SK-N-SH (cell line): ENCODE data around the gene ARHGAP21. TPM values are rescaled to one million over a fixed set of nuclear protein-coding genes. Genes with fewer than 3 reads are reported as not detected.

Source experiments
- CTCF ChIA-PET: fragments of 300-600, 350-600 bp; formaldehyde crosslinking; extraction: SDS; loops from one replicate; lab custom pipeline; 2021; lab: Yijun Ruan, JAX
- POLR2A ChIA-PET: fragments of 350-600 bp; sonication (Branson Sonifier 250); formaldehyde crosslinking; extraction: SDS; loops from one replicate; lab custom pipeline; 2020; ENCODE audit warnings: antibody characterized with exemption, inconsistent platforms; lab: Yijun Ruan, JAX
- DNase-seq: peaks from one replicate; pipeline ENCODE4 v3.0.0; 2012
- H2AFZ ChIP-seq: fragments of 200-600 bp; sonication (generic); 2 replicates; pipeline ENCODE4 v1.8.1; 2016; ENCODE audit warnings: antibody characterized with exemption, mild to moderate bottlenecking, low read depth
- H3F3A ChIP-seq: fragments of 200-600 bp; sonication (generic); replicated peaks from 2 replicates; pipeline ENCODE3; 2016; ENCODE audit warnings: antibody characterized with exemption, mild to moderate bottlenecking; ENCODE audit not compliant: insufficient read depth
- H3K27ac ChIP-seq, 2 experiments: fragments of 200-500 bp in 1 of 2; fragments of 200-600 bp in 1 of 2; sonication (Bioruptor generic) in 1 of 2; sonication (generic), shearing (Covaris generic) in 1 of 2; 2 replicates each; pipeline versions ENCODE4 v1.5.1 to v1.6.1; 2014 to 2016; ENCODE audit warnings: low read depth in 2 of 2, inconsistent platforms in 1 of 2, low read length in 1 of 2, mild to moderate bottlenecking in 1 of 2, mixed read lengths in 1 of 2
- H3K27me3 ChIP-seq: fragments of 200-600 bp; sonication (generic), shearing (Covaris generic); 2 replicates; pipeline ENCODE4 v1.6.1; 2016; ENCODE audit warnings: mixed run types; ENCODE audit not compliant: insufficient read depth
- H3K36me3 ChIP-seq, 2 experiments: fragments of 200-500 bp in 1 of 2; fragments of 200-600 bp in 1 of 2; sonication (Bioruptor generic) in 1 of 2; sonication (generic) in 1 of 2; replicated peaks in 1 of 2; 2 replicates each; pipeline versions ENCODE3 to v1.5.1; 2014 to 2016; ENCODE audit warnings: low read length in 1 of 2, mild to moderate bottlenecking in 1 of 2; ENCODE audit not compliant: insufficient read depth in 2 of 2, control insufficient read depth in 1 of 2
- H3K4me1 ChIP-seq, 2 experiments: fragments of 200-500 bp in 1 of 2; fragments of 200-600 bp in 1 of 2; sonication (Bioruptor generic) in 1 of 2; sonication (generic), shearing (Covaris generic) in 1 of 2; 2 replicates each; pipeline versions ENCODE4 v1.5.1 to v1.6.1; 2014 to 2016; ENCODE audit warnings: low read depth in 1 of 2, low read length in 1 of 2, mixed run types in 1 of 2; ENCODE audit not compliant: insufficient read depth in 2 of 2, control insufficient read depth in 1 of 2
- H3K4me2 ChIP-seq: fragments of 200-600 bp; sonication (generic), shearing (Covaris generic); 2 replicates; pipeline ENCODE4 v1.6.1; 2017; ENCODE audit warnings: mixed run types
- H3K4me3 ChIP-seq, 2 experiments: fragments of 200-500 bp in 1 of 2; fragments of 200-600 bp in 1 of 2; sonication (Bioruptor generic) in 1 of 2; sonication (generic), shearing (Covaris generic) in 1 of 2; 2 replicates each; pipeline versions ENCODE4 v1.5.1 to v1.8.1; 2014 to 2016; ENCODE audit warnings: low read depth in 2 of 2, inconsistent platforms in 1 of 2, low read length in 1 of 2, mild to moderate bottlenecking in 1 of 2, mixed read lengths in 1 of 2, moderate library complexity in 1 of 2
- H3K79me2 ChIP-seq: fragments of 200-600 bp; sonication (generic); 2 replicates; pipeline ENCODE4 v1.8.1; 2017; ENCODE audit warnings: mild to moderate bottlenecking; ENCODE audit not compliant: insufficient read depth
- H3K9ac ChIP-seq: fragments of 200-600 bp; sonication (generic); 2 replicates; pipeline ENCODE4 v1.6.1; 2017; ENCODE audit warnings: mixed run types
- H3K9me2 ChIP-seq: fragments of 200-600 bp; sonication (generic); 2 replicates; pipeline ENCODE4 v1.6.1; 2017; ENCODE audit warnings: mixed run types
- H3K9me3 ChIP-seq: fragments of 200-600 bp; sonication (generic); 2 replicates; pipeline ENCODE4 v1.6.1; 2017; ENCODE audit warnings: mixed run types, mild to moderate bottlenecking, moderate library complexity
- H4K20me1 ChIP-seq: fragments of 200-600 bp; sonication (generic); 2 replicates; pipeline ENCODE4 v1.6.1; 2017; ENCODE audit warnings: mild to moderate bottlenecking, mixed run types; ENCODE audit not compliant: insufficient read depth
- CHD2 ChIP-seq: fragments of 150-350 bp; IDR thresholded peaks from 2 replicates; pipeline ENCODE4 v1.6.1; 2018; ENCODE audit warnings: low read length; ENCODE audit not compliant: partially characterized antibody
- GABPA ChIP-seq: IDR thresholded peaks from 2 replicates; pipeline ENCODE4 v1.4.0; 2012; ENCODE audit warnings: low read depth, mild to moderate bottlenecking
- NFIC ChIP-seq: IDR thresholded peaks from 2 replicates; pipeline ENCODE4 v1.4.0; 2012; ENCODE audit warnings: borderline replicate concordance
- RXRA ChIP-seq: IDR thresholded peaks from 2 replicates; pipeline ENCODE4 v1.4.0; 2012; ENCODE audit warnings: low read depth, mild to moderate bottlenecking, borderline replicate concordance
- TAF1 ChIP-seq: IDR thresholded peaks from 2 replicates; pipeline ENCODE4 v1.6.1; 2012; ENCODE audit warnings: low read depth, mild to moderate bottlenecking, low read length, moderate library complexity, borderline replicate concordance
- YY1 ChIP-seq: IDR thresholded peaks from 2 replicates; pipeline ENCODE4 v1.4.0; 2012; ENCODE audit warnings: low read depth, mild to moderate bottlenecking
- WGBS: methylation state at CpG from one replicate; pipeline ENCODE4 v1.1.6; 2017; ENCODE audit warnings: low lambda C conversion rate; 5-methylcytosine and 5-hydroxymethylcytosine counted together
- polyA plus RNA-seq, 3 experiments: library from polyadenylated mRNA; depleted of rRNA; stranded (reverse); fragments of >200 nt; gene quantifications; 2 replicates each; pipeline ENCODE4 v1.2.3, GENCODE V29; 2012
- TF ChIP-seq, protein P1 (sequence below): IDR thresholded peaks from 2 replicates; pipeline ENCODE4 v1.6.1; 2012; ENCODE audit warnings: mild to moderate bottlenecking, low read depth, low read length, moderate library complexity
- TF ChIP-seq, protein P2 (sequence below): IDR thresholded peaks from 2 replicates; pipeline ENCODE4 v1.4.0; 2012; ENCODE audit warnings: low read depth, borderline replicate concordance
- TF ChIP-seq, protein P3 (sequence below): fragments of 200-600 bp; sonication (generic); IDR thresholded peaks from 2 replicates; pipeline ENCODE4 v1.6.1; 2017; ENCODE audit warnings: antibody characterized with exemption, mild to moderate bottlenecking, moderate library complexity

ARHGAP21 gene
- polyA plus RNA-seq, 1 of the 3 experiments (the other 2 are of a cell fraction), result 27.8 TPM

DNA sequence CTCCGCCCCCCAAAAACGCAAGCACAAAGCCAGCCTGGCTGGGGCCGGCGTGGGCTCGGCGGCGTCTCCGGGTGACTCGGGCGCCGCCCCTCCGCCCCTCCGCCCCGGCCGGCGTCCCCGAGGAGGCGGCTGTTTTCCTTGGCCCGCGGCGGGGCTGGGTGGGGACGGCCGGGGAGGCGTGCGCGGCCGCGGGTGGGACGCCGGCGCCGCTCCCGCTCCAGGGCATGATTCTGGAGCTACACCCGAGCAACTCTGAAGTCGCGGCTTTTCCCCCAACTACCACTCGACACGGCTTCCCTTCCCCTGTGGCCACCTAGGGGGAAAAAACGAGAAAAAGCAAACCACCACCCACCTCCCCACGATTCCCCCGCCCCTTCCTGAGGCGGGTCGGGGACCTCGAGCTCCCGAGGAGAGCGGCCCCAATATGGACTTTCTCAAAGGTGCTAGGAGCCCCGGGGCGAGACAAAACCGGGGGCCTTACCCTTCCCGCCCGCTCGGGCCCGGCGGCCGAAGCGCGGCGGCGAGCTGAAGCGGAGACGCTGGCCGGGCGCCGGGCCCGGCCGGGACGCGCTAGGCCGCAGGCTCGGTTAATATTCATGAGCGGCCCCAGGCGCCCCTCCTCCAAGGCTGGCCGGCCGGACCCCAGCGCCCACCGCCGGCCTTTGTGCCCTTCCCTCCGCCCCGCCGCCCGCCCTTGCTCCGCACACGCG, 856 bp downstream of the ARHGAP21 start (continued):
- TF ChIP-seq, protein P1, sequence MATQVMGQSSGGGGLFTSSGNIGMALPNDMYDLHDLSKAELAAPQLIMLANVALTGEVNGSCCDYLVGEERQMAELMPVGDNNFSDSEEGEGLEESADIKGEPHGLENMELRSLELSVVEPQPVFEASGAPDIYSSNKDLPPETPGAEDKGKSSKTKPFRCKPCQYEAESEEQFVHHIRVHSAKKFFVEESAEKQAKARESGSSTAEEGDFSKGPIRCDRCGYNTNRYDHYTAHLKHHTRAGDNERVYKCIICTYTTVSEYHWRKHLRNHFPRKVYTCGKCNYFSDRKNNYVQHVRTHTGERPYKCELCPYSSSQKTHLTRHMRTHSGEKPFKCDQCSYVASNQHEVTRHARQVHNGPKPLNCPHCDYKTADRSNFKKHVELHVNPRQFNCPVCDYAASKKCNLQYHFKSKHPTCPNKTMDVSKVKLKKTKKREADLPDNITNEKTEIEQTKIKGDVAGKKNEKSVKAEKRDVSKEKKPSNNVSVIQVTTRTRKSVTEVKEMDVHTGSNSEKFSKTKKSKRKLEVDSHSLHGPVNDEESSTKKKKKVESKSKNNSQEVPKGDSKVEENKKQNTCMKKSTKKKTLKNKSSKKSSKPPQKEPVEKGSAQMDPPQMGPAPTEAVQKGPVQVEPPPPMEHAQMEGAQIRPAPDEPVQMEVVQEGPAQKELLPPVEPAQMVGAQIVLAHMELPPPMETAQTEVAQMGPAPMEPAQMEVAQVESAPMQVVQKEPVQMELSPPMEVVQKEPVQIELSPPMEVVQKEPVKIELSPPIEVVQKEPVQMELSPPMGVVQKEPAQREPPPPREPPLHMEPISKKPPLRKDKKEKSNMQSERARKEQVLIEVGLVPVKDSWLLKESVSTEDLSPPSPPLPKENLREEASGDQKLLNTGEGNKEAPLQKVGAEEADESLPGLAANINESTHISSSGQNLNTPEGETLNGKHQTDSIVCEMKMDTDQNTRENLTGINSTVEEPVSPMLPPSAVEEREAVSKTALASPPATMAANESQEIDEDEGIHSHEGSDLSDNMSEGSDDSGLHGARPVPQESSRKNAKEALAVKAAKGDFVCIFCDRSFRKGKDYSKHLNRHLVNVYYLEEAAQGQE, result no peak
- no peak; the same call in 1 of the 2 replicates for TF ChIP-seq RXRA
- TF ChIP-seq NFIC, result no peak
- TF ChIP-seq, protein P2, sequence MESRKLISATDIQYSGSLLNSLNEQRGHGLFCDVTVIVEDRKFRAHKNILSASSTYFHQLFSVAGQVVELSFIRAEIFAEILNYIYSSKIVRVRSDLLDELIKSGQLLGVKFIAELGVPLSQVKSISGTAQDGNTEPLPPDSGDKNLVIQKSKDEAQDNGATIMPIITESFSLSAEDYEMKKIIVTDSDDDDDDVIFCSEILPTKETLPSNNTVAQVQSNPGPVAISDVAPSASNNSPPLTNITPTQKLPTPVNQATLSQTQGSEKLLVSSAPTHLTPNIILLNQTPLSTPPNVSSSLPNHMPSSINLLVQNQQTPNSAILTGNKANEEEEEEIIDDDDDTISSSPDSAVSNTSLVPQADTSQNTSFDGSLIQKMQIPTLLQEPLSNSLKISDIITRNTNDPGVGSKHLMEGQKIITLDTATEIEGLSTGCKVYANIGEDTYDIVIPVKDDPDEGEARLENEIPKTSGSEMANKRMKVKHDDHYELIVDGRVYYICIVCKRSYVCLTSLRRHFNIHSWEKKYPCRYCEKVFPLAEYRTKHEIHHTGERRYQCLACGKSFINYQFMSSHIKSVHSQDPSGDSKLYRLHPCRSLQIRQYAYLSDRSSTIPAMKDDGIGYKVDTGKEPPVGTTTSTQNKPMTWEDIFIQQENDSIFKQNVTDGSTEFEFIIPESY, result no peak
- no peak for TF ChIP-seq GABPA
- TF ChIP-seq YY1, result no peak
- 0 out of 2 replicates have a peak, but pooled peaks have one; percentile 11 for TF ChIP-seq TAF1
- TF ChIP-seq, all 33 proteins: peak for 4

DNA sequence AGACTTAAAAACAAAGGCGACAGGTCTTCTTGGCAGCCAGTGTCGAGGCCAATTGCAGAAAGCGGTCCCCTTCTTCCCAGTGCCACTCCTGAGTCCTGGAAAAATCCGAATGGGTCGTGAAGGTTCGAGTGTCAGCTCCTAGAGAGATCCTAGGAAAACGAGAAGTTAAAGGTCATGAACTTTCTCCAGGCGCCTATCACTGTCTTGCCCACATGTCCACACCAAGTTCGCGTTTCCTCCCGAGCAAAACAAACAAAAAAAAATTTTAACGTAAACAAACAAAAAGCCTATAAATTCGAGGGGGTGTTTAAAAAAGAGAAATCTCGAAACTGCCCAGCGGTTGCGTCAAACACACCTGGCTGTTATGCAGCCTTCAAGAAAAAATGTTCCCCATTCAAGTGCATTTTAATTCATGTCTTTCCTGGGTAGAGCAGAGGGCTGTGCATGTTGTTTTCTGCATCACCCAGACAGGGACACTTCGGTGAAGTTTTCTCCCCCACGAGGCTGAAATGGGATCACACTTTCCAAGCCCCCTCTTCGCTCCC, 1.5 kb downstream of the ARHGAP21 start:
- peaks cover 59% of the 10 kb centered on the region for H3K79me2 ChIP-seq
- WGBS, result 11% methylated on average over 19 of the region's 19 CpGs
- peak overlapping the region; percentile 93 for H3K9ac ChIP-seq
- peaks cover 17% of the 10 kb centered on the region for H3F3A ChIP-seq
- ChIA-PET POLR2A (interaction anchor here (1.4 kb wide), 1 partner anchor 294 kb away, joined by 4 read pairs; the partner anchor contains the start of genes ENKUR and THNSL1), CTCF (interaction anchor here (1.6 kb wide), 1 partner anchor 268 kb away, joined by 4 read pairs; no protein-coding TSS in a partner anchor)
- peak overlapping the region; percentile 85 to 89 for H3K27ac ChIP-seq
- no peak for TF ChIP-seq CHD2
- TF ChIP-seq, protein P3, sequence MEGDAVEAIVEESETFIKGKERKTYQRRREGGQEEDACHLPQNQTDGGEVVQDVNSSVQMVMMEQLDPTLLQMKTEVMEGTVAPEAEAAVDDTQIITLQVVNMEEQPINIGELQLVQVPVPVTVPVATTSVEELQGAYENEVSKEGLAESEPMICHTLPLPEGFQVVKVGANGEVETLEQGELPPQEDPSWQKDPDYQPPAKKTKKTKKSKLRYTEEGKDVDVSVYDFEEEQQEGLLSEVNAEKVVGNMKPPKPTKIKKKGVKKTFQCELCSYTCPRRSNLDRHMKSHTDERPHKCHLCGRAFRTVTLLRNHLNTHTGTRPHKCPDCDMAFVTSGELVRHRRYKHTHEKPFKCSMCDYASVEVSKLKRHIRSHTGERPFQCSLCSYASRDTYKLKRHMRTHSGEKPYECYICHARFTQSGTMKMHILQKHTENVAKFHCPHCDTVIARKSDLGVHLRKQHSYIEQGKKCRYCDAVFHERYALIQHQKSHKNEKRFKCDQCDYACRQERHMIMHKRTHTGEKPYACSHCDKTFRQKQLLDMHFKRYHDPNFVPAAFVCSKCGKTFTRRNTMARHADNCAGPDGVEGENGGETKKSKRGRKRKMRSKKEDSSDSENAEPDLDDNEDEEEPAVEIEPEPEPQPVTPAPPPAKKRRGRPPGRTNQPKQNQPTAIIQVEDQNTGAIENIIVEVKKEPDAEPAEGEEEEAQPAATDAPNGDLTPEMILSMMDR, result peak; percentile 7; the same call in 1 of the 2 replicates
- no peak for DNase-seq
- H2AFZ ChIP-seq, result 0 out of 2 replicates have a peak overlapping the region, but pooled peaks have one; percentile 23
- peaks cover 44% of the 10 kb centered on the region for H4K20me1 ChIP-seq
- peaks cover 4 to 26% of the 10 kb centered on the region in 2 experiments; a peak in 2 of 4 replicates for H3K4me1 ChIP-seq
- peak overlapping the region; percentile 82 for H3K4me2 ChIP-seq
- H3K27me3 ChIP-seq, result no peaks in the 10 kb centered on the region
- H3K9me3 ChIP-seq, result no peaks in the 10 kb centered on the region
- peaks cover 0 to 8% of the 10 kb centered on the region in 2 experiments for H3K36me3 ChIP-seq
- H3K4me3 ChIP-seq, result peak overlapping the region; percentile 70 to 80
- H3K9me2 ChIP-seq, result no peaks in the 10 kb centered on the region
